Heart left ventricle (tissue), 16 donors: ENCODE data around the gene HBZ. TPM values are rescaled to one million over a fixed set of nuclear protein-coding genes. Genes with fewer than 3 reads are reported as not detected.
"Not testable (repeated sequence)": the region's sequence is repeated elsewhere in the genome, so short reads cannot be mapped to it uniquely, and the experiment has no call there.

Source experiments
- ATAC-seq, 4 donors: fragments of 200-7000 bp; cut with Tn5 transposase; one replicate each; pipeline ENCODE4 v1.9.1; 2020 to 2022; ENCODE audit warnings: moderate library complexity in 4 of 4, mild to moderate bottlenecking in 3 of 4, moderate number of reproducible peaks in 1 of 4
- DNase-seq, 5 donors: peaks; one replicate each; pipeline ENCODE4 v3.0.0-alpha.2; 2020
- H3K27ac ChIP-seq, 12 donors: fragments of 200-600 bp; sonication (generic) in 4 of 12; one replicate each; pipeline versions ENCODE4 v1.5.0 to v1.8.0; 2016 to 2022; ENCODE audit warnings: mild to moderate bottlenecking in 2 of 12
- H3K27me3 ChIP-seq, 9 donors: fragments of 200-600 bp; sonication (generic) in 2 of 9; one replicate each; pipeline versions ENCODE4 v1.5.1 to v1.8.0; 2016 to 2022; ENCODE audit warnings: mild to moderate bottlenecking in 3 of 9
- H3K36me3 ChIP-seq, 9 donors: fragments of 200-600 bp; sonication (generic) in 2 of 9; one replicate each; pipeline versions ENCODE4 v1.5.0 to v1.8.0; 2018 to 2022; ENCODE audit warnings: mild to moderate bottlenecking in 2 of 9
- H3K4me1 ChIP-seq, 12 donors: fragments of 200-600 bp; sonication (generic) in 4 of 12; one replicate each; pipeline versions ENCODE4 v1.5.0 to v1.8.0; 2016 to 2022; ENCODE audit warnings: mild to moderate bottlenecking in 3 of 12
- H3K4me3 ChIP-seq, 12 donors: fragments of 200-600 bp; sonication (generic) in 4 of 12; one replicate each; pipeline versions ENCODE4 v1.5.0 to v1.8.0; 2017 to 2022; ENCODE audit warnings: mild to moderate bottlenecking in 9 of 12, moderate library complexity in 4 of 12
- H3K9me3 ChIP-seq, 12 donors: fragments of 200-600 bp; sonication (generic) in 4 of 12; one replicate each; pipeline versions ENCODE4 v1.5.0 to v1.8.0; 2016 to 2022; ENCODE audit warnings: mild to moderate bottlenecking in 1 of 12
- POLR2A ChIP-seq, 2 donors: fragments of 450-650 bp; IDR thresholded peaks; one replicate each; pipeline ENCODE4 v1.6.1; 2017; ENCODE audit warnings: antibody characterized with exemption in 2 of 2, mild to moderate bottlenecking in 2 of 2, moderate library complexity in 2 of 2
- WGBS, 4 donors: extraction: QIAGEN DNeasy Blood & Tissue Kit in 2 of 4; methylation state at CpG; one replicate each; pipeline versions ENCODE4 v1.1.5 to v1.1.7; 2013 to 2018; 5-methylcytosine and 5-hydroxymethylcytosine counted together
- intact Hi-C, 10 donors: fragments of 100-400 bp; cut with DNase I; formaldehyde crosslinking; loops; one replicate each; pipeline versions ENCODE4 v1.11.1 to v1.14.2; 2022
- polyA plus RNA-seq, 2 donors: library from polyadenylated mRNA; stranded (reverse); fragments of 200-250 nt; gene quantifications; one replicate each; pipeline ENCODE4 v1.2.3, GENCODE V29; 2013
- total RNA-seq, 9 donors: library from RNA; depleted of rRNA in 2 of 9; stranded (reverse); fragments of >200 nt in 2 of 9; fragmentation: NEBNext Ultra II Directional in 3 of 9; extraction: Animal tissue kit (Norgen Biotek cat#: 25700) in 3 of 9; gene quantifications; one replicate each; pipeline versions ENCODE4 v1.1.0 to v1.2.4, GENCODE V29; 2016 to 2023
- TF ChIP-seq, protein P1 (sequence below), 12 donors: fragments of 200-600 bp; sonication (generic) in 4 of 12; IDR thresholded peaks; one replicate each; pipeline versions ENCODE4 v1.5.0 to v1.8.0; 2018 to 2022; ENCODE audit warnings: antibody characterized with exemption in 12 of 12, mild to moderate bottlenecking in 5 of 12
- donor health status: ischemic (EF 13 %, LVEDD 7.1; RV severe dilation, severe dysfunction).
- donor health status: healthy with polysubstance abuse.
- donor health status: DM: no; HTN: yes; CAD: no.
- donor health status: DM: no; HTN: no; CAD: no.
- donor health status: ischemic (EF 25% LVEDD 6.9; RV normal size, moderate dysfunction).
- donor health status: ischemic (EF 25% LVEDD 5.7; RV mildly dilated, moderate dysfunction).
- donor health status: healthy.
- donor health status: DM: yes; HTN: yes; CAD: no.
- donor health status: ischemic (EF 35%, LVEDD 5.7; RV mildly dilated, moderate dysfunction).
- donor health status: nonischemic (EF 11% LVEDD 7.7; RV severe dilation, severe dysfunction).
- donor health status: DM: yes; HTN: yes; CAD: no.
- donor health status: PGD.
- donor health status: ischemic (EF 29% LVEDD 5.4; RV normal size, mild dysfunction).
- donor health status: nonischemic (EF 23%, LVEDD 6.1; RV moderate dilation, normal function).

HBZ gene
- total and polyA plus RNA-seq, 11 donors: not detected

DNA sequence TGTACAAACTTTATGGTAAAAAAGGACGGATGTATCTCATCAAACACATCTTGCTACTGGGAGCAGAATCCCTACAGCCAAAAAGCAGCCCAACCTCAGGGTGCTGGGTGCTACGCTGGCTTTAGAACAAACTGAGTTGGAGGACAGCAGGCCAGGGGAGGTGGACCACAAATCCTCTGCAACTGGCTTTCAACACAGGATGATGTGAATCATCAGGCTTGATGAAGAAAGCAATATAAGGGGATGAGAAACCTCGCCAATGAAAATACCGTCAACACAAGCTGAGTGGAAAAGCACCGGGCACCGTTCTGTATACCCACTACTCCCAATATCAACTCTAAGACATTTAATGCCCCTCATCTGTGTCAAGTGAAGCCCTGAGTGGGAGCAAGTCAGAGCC, 42.1 kb downstream of the HBZ start:
- Histone ChIP-seq H3K9me3 (no peaks in the 10 kb centered on the region), H3K27ac (no peak overlapping the region), H3K4me3 (no peak overlapping the region), H3K36me3 (peaks cover 3 to 100% (median 100%) of the 10 kb centered on the region in 9 donors), H3K4me1 (no peaks in the 10 kb centered on the region), H3K27me3 (no peaks in the 10 kb centered on the region)
- DNase-seq: no peak
- no peak for TF ChIP-seq POLR2A (IDR thresholded peaks at IDR 0.05)
- TF ChIP-seq, protein P1, sequence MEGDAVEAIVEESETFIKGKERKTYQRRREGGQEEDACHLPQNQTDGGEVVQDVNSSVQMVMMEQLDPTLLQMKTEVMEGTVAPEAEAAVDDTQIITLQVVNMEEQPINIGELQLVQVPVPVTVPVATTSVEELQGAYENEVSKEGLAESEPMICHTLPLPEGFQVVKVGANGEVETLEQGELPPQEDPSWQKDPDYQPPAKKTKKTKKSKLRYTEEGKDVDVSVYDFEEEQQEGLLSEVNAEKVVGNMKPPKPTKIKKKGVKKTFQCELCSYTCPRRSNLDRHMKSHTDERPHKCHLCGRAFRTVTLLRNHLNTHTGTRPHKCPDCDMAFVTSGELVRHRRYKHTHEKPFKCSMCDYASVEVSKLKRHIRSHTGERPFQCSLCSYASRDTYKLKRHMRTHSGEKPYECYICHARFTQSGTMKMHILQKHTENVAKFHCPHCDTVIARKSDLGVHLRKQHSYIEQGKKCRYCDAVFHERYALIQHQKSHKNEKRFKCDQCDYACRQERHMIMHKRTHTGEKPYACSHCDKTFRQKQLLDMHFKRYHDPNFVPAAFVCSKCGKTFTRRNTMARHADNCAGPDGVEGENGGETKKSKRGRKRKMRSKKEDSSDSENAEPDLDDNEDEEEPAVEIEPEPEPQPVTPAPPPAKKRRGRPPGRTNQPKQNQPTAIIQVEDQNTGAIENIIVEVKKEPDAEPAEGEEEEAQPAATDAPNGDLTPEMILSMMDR (IDR thresholded peaks at IDR 0.05): no peak
- WGBS, 4 donors: 90 to 98% (median 96%) methylated on average over 6 of the region's 6 CpGs
- no peak for ATAC-seq
- intact Hi-C loops: no loop called here

DNA sequence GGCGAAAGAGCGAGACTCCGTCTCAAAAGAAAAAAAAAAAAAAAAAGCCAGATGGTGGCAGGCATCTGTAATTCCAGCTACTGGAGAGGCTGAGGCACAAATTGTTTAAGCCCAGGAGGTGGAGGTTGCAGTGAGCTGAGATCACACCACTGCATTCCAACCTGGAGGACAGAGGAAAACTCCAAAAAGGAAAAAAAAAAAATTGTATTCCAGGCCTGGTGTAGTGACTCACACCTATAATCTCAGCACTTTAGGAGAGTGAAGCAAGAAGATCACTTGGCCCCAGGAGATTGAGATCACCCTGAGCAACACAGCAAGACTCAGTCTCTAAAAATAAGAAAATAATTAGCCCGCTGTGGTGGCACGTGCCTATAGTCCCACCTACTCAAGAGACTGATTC, 47.9 kb downstream of the HBZ start:
- peaks cover 0 to 98% (median 96%) of the 10 kb centered on the region in 9 donors for H3K36me3 ChIP-seq
- intact Hi-C loops: no loop called here
- H3K9me3 ChIP-seq: no peaks in the 10 kb centered on the region
- H3K4me3 ChIP-seq: no peak overlapping the region
- WGBS, 4 donors: 89 to 95% (median 93%) methylated on average over 5 of the region's 5 CpGs
- ATAC-seq (no peak), DNase-seq (no peak)
- no peaks in the 10 kb centered on the region for H3K4me1 ChIP-seq
- no peaks in the 10 kb centered on the region for H3K27me3 ChIP-seq
- TF ChIP-seq, protein P1 (IDR thresholded peaks at IDR 0.05): no peak
- TF ChIP-seq POLR2A (IDR thresholded peaks at IDR 0.05): no peak
- no peak overlapping the region for H3K27ac ChIP-seq

DNA sequence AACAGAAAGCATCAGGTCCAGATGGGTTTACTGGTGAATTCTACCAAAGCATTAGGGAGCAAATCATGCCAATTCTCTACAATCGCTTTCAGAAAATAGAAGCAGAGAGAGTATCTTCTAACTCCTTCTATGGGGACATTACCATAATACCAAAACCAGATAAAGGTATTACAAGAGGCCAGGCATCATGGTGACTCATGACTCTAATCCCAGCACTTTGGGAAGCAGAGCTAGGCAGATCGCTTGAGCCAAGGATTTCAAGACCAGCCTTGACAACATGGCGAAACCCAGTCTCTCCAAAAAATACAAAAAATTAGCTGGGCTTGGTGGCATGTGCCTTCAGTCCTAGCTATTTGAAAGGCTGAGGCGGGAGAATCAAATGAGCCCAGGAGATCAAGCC, 50.8 kb downstream of the HBZ start:
- no peaks in the 10 kb centered on the region for H3K9me3 ChIP-seq
- intact Hi-C loops: no loop called here
- peaks cover 0 to 98% (median 96%) of the 10 kb centered on the region in 9 donors for H3K36me3 ChIP-seq
- no peaks in the 10 kb centered on the region for H3K27me3 ChIP-seq
- 94 to 100% (median 99%) methylated on average over 4 of the region's 4 CpGs for WGBS, 4 donors
- no peak for DNase-seq
- no peak for ATAC-seq
- H3K4me3 ChIP-seq: no peak overlapping the region
- TF ChIP-seq, protein P1 (IDR thresholded peaks at IDR 0.05): no peak
- TF ChIP-seq POLR2A (IDR thresholded peaks at IDR 0.05): no peak
- H3K27ac ChIP-seq: no peak overlapping the region
- H3K4me1 ChIP-seq: no peaks in the 10 kb centered on the region

DNA sequence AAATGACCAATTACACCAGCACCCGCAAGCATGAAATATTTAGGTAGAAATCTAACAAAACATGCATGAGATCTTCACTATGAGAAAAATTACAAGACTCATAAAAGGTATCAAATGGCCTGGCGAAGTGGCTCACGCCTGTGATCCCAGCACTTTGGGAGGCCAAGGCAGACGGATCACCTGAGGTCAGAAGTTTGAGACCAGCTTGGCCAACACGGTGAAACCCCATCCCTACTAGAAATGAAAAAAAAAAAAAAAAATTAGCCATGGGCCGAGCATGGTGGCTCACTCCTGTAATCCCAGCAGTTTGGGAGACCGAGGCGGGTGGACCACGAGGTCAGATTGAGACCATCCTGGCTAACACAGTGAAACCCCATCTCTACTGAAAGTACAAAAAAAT, 51.6 kb downstream of the HBZ start:
- H3K27me3 ChIP-seq, H3K4me1 ChIP-seq, H3K27ac ChIP-seq, intact Hi-C loops, ATAC-seq, DNase-seq, H3K9me3 ChIP-seq, H3K4me3 ChIP-seq: not testable (repeated sequence)
- WGBS, 4 donors: 88 to 97% (median 94%) methylated on average over 9 of the region's 9 CpGs
- peaks cover 0 to 98% (median 96%) of the 10 kb centered on the region in 9 donors for H3K36me3 ChIP-seq

Other genes with a start within 250 kb of the HBZ start
- gene POLR3K, start 99.0 kb upstream of the HBZ start, total RNA-seq: 10 to 100 TPM in 7 of 9 donors, 1 to 10 TPM in 2; 4.1 to 14.4 (median 11.5) TPM
- gene POLR3K, start 99.0 kb upstream of the HBZ start, polyA plus RNA-seq: 10 to 100 TPM; 10.9 to 20.3 TPM
- gene SNRNP25, start 98.8 kb upstream of the HBZ start, total RNA-seq: 100 to 1,000 TPM in 1 of 9 donors, 10 to 100 TPM in 8; 41.6 to 105 (median 56.5) TPM
- 100 to 1,000 TPM in 1 of 2 donors, 10 to 100 TPM in 1; 65.2 to 127 TPM for gene SNRNP25, start 98.8 kb upstream of the HBZ start, polyA plus RNA-seq
- gene RHBDF1, start 80.0 kb upstream of the HBZ start, total RNA-seq: 10 to 100 TPM; 17.4 to 30.6 (median 22.7) TPM
- gene RHBDF1, start 80.0 kb upstream of the HBZ start, polyA plus RNA-seq: 10 to 100 TPM; 23.9 to 45.8 TPM
- gene MPG, start 74.4 kb upstream of the HBZ start, total RNA-seq: 10 to 100 TPM; 30.5 to 89.7 (median 38.6) TPM
- gene MPG, start 74.4 kb upstream of the HBZ start, polyA plus RNA-seq: 10 to 100 TPM; 63.5 to 77.3 TPM
- gene NPRL3, start 14.0 kb upstream of the HBZ start, total RNA-seq: 10 to 100 TPM; 12.9 to 29.4 (median 23.9) TPM
- 10 to 100 TPM; 15.5 to 25.6 TPM for gene NPRL3, start 14.0 kb upstream of the HBZ start, polyA plus RNA-seq
- under 1 TPM in 4 of 9 donors, not detected in 5; 0.54 to 0.62 (median 0.58) TPM for gene HBM, start 13.3 kb downstream of the HBZ start, total RNA-seq
- not detected for gene HBM, start 13.3 kb downstream of the HBZ start, polyA plus RNA-seq
- gene HBA2, start 20.2 kb downstream of the HBZ start, total RNA-seq: 1,000 to 10,000 TPM in 2 of 9 donors, 100 to 1,000 TPM in 4, 10 to 100 TPM in 3; 47.9 to 2,038 (median 162) TPM
- 10 to 100 TPM in 1 of 2 donors, 1 to 10 TPM in 1; 3.6 to 90.1 TPM for gene HBA2, start 20.2 kb downstream of the HBZ start, polyA plus RNA-seq
- 1,000 to 10,000 TPM in 1 of 9 donors, 100 to 1,000 TPM in 7, 10 to 100 TPM in 1; 74.1 to 1,031 (median 259) TPM for gene HBA1, start 24.0 kb downstream of the HBZ start, total RNA-seq
- 10 to 100 TPM in 1 of 2 donors, 1 to 10 TPM in 1; 1.8 to 32.6 TPM for gene HBA1, start 24.0 kb downstream of the HBZ start, polyA plus RNA-seq
- gene HBQ1, start 27.8 kb downstream of the HBZ start, total RNA-seq: not detected
- not detected for gene HBQ1, start 27.8 kb downstream of the HBZ start, polyA plus RNA-seq
- gene LUC7L, start 76.8 kb downstream of the HBZ start, total RNA-seq: 10 to 100 TPM; 12.5 to 26.8 (median 19.4) TPM
- gene LUC7L, start 76.8 kb downstream of the HBZ start, polyA plus RNA-seq: 10 to 100 TPM; 17.7 to 47.5 TPM
- 100 to 1,000 TPM; 132 to 201 (median 148) TPM for gene FAM234A, start 82.2 kb downstream of the HBZ start, total RNA-seq
- gene FAM234A, start 82.2 kb downstream of the HBZ start, polyA plus RNA-seq: 100 to 1,000 TPM; 110 to 124 TPM
- gene RGS11, start 123.3 kb downstream of the HBZ start, total RNA-seq: 10 to 100 TPM in 5 of 9 donors, 1 to 10 TPM in 4; 4.9 to 19.5 (median 11.8) TPM
- gene RGS11, start 123.3 kb downstream of the HBZ start, polyA plus RNA-seq: 10 to 100 TPM in 1 of 2 donors, 1 to 10 TPM in 1; 1.1 to 12.1 TPM
- 10 to 100 TPM in 3 of 9 donors, 1 to 10 TPM in 6; 5.5 to 19.2 (median 8.2) TPM for gene ARHGDIG, start 127.9 kb downstream of the HBZ start, total RNA-seq
- gene ARHGDIG, start 127.9 kb downstream of the HBZ start, polyA plus RNA-seq: 10 to 100 TPM in 1 of 2 donors, under 1 TPM in 1; 0.26 to 11.4 TPM
- 1 to 10 TPM in 8 of 9 donors, under 1 TPM in 1; 0.98 to 9.3 (median 5.1) TPM for gene PDIA2, start 130.5 kb downstream of the HBZ start, total RNA-seq
- 1 to 10 TPM in 1 of 2 donors, under 1 TPM in 1; 0.17 to 1.7 TPM for gene PDIA2, start 130.5 kb downstream of the HBZ start, polyA plus RNA-seq
- gene AXIN1, start 200.1 kb downstream of the HBZ start, total RNA-seq: 10 to 100 TPM in 6 of 9 donors, 1 to 10 TPM in 3; 6.8 to 32.0 (median 11.6) TPM
- gene AXIN1, start 200.1 kb downstream of the HBZ start, polyA plus RNA-seq: 10 to 100 TPM; 10.0 to 19.8 TPM
- 100 to 1,000 TPM in 2 of 9 donors, 10 to 100 TPM in 7; 66.3 to 126 (median 77.7) TPM for gene MRPL28, start 217.9 kb downstream of the HBZ start, total RNA-seq
- 100 to 1,000 TPM; 135 to 157 TPM for gene MRPL28, start 217.9 kb downstream of the HBZ start, polyA plus RNA-seq
- 10 to 100 TPM; 32.3 to 65.3 (median 44.9) TPM for gene PGAP6, start 229.3 kb downstream of the HBZ start, total RNA-seq
- gene PGAP6, start 229.3 kb downstream of the HBZ start, polyA plus RNA-seq: 10 to 100 TPM; 30.1 to 63.8 TPM
- gene NME4, start 244.6 kb downstream of the HBZ start, total RNA-seq: 10 to 100 TPM; 53.9 to 95.3 (median 73.8) TPM
- gene NME4, start 244.6 kb downstream of the HBZ start, polyA plus RNA-seq: 100 to 1,000 TPM in 1 of 2 donors, 10 to 100 TPM in 1; 37.5 to 103 TPM
- gene DECR2, start 249.2 kb downstream of the HBZ start, total RNA-seq: 10 to 100 TPM in 6 of 9 donors, 1 to 10 TPM in 3; 6.9 to 20.6 (median 12.2) TPM
- 10 to 100 TPM in 1 of 2 donors, 1 to 10 TPM in 1; 7.1 to 17.1 TPM for gene DECR2, start 249.2 kb downstream of the HBZ start, polyA plus RNA-seq